DND-41 (cell line): Measurements from ENCODE around the gene MT1H.

ENCODE experiments used
- CTCF ChIP-seq: IDR thresholded peaks from 2 replicates; pipeline ENCODE4 v1.5.1; 2012; ENCODE audit warnings: borderline replicate concordance, low read length, moderate library complexity, mild to moderate bottlenecking; ENCODE audit not compliant: poor library complexity, severe bottlenecking; ENCODE audit errors: extremely low read depth
- EZH2 ChIP-seq: IDR thresholded peaks from 3 replicates; pipeline ENCODE4 v1.6.1; 2012; ENCODE audit warnings: borderline replicate concordance, low read depth, mild to moderate bottlenecking, moderate library complexity, low read length, inconsistent platforms; ENCODE audit not compliant: severe bottlenecking

GRCh38 chr16:56628486-56629350 is 40.9 kb upstream of the MT1H start:
- TF ChIP-seq CTCF: no peak
- no peak for TF ChIP-seq EZH2
